LNCAP (cell line): ENCODE data around the gene SIPA1L3.

Experiments
- CTCF ChIP-seq: fragments of 450-650 bp; IDR thresholded peaks from 2 replicates; pipeline ENCODE4 v1.5.1; 2017; ENCODE audit warnings: mild to moderate bottlenecking

The SIPA1L3 gene

DNA sequence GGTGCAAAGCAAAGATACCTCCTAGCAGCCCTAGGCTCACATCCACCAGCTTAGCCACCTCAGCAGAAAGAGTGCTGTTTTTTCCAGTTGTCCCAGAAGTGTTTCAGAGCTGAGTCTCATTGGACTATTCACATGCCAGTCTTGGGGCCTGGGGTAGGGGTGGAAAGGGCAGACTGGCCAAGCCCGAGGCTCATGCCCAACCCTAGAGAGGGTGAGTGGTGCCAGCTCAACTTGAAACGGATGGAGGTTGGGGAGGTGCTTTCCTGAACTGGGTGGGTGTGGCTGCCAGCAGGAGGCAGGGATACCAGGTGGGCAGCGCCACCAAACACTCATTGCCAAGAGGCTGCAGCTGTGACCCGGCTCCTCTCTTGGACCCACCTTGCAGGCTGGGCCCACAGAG, 200.1 kb downstream of the SIPA1L3 start:
- no peak for TF ChIP-seq CTCF

- no peak for TF ChIP-seq CTCF
Measured at GRCh38 chr19:38111898-38112297, 204.9 kb downstream of the SIPA1L3 start.

GRCh38 chr19:38114651-38115050, 207.6 kb downstream of the SIPA1L3 start:
- TF ChIP-seq CTCF = no peak

DNA sequence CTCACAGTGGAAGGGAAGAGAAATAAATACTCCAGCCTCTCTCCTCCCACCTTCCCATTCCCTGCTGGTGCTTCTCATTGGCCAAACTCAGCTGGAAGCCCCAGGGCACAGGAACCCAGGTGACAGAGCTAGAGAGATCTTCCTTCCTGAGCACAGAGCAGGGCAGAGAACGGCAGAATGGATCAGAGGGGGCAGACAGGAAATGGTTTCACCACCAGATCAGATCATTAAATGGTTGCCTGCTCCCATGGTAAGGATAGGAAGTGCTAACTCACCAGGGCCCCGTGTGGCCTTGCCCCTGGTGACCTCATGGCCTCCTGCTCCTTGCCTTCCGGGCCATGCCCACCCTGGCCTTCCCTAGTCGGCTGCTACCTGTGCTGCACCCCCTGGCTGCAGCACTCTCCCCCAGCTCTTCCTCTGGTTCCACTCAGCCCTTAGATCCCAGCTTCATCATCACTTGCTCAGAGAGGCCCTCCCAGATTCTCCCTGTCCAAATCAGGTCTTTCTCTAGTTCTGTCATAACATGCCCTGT, 208.3 kb downstream of the SIPA1L3 start:
- no peak for TF ChIP-seq CTCF

- no peak for TF ChIP-seq CTCF
Measured at GRCh38 chr19:38118176-38118575, 211.2 kb downstream of the SIPA1L3 start.

- TF ChIP-seq CTCF = no peak
Measured at GRCh38 chr19:38120471-38121025, 213.5 kb downstream of the SIPA1L3 start.

DNA sequence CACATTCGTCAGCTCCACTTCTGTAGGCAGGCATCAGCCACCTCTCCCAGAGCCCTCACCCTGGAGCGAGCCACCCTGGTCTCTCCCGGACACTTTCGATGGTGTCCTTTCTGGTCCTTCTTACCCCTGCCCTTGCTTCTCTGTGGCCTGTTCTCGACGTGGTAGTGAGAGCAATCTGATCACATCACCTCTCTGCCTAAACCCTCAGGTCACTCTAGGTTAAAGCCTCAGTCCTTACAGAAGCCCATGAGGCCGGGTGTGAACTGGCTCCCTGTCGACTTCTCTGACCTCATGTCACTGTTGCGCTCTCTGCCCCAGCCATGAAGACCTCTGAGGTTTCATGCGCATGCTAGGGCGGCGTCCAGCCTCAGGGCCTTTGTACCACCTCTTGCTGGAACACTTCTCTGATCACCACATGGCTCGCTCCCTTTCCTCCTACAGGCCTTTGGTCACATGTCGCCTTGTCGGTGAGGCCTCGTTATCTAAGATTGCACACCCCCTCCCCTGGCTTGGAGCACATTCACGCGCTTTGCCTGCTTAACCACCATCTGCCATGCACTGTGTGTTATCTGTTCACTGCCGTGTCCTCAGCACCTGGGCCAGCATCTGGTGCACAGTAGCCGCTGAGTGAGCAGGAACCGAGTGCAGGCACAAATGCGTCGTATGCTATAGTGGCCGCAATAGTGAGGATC, 215.5 kb downstream of the SIPA1L3 start:
- TF ChIP-seq CTCF = no peak
